ENCODE results near the gene DAB1. TPM values are rescaled to one million over a fixed set of nuclear protein-coding genes. Genes with fewer than 3 reads are reported as not detected.

The DAB1 gene
- polyA plus RNA-seq, 3 donors = not detected

DNA sequence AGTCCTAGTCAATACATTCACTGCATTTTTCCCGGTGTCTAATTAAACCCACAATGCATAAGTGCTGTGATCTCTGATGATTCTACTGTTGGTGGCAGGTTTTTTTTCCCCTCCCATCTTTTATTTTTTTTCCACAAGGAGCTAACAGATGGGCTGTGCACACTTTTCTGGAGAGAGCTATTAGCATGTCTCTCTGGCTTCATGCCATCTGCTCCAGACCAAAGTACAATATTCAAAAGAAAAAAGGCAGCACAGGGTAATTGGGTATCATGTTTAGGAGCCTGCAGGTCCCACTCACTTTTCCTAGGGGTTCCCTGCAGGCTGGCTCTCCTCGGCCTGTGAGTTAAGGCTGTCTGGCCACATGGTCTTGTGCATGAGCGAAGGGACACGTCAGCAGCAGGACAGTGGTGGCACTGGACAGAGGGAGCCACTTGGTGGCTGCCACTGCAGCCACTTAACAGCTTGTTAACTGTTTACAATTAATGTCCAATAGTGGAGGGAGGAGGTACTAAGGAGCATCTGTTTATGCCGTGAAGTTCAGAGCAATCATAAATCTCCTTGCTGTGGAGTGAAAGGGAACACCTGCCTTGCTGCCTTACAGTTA is 404.5 kb downstream of the DAB1 start:
- Mint-ChIP-seq H3K36me3 (no peaks in the 10 kb centered on the region), H3K27ac (no peak overlapping the region)

DNA sequence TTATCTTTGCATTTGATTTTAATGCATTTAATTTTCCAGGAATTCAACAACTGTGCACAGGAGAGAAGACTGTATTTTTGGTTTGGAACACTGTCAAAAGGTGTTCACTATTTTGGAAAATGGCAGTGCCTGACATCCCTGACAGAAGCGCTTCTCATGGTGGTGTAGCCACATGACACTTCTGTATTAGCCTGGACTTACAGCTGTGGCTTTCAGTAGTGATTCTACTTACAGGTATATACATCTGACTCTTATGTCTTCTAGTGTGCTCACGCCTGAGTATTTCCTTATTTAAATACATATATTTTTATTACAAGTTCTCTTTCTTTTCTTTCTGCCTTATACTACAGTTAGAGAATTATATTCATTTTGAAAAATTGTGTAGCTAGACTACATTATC is 405.7 kb downstream of the DAB1 start:
- H3K27me3 Mint-ChIP-seq (ENCODE audit: low read depth in 3 of 3) = peaks cover 0 to 2% (median 2%) of the 10 kb centered on the region in 3 donors
- H3K79me2 ChIP-seq (ENCODE audit: insufficient read depth, low read length) = no peaks in the 10 kb centered on the region
- H4K20me1 ChIP-seq (ENCODE audit: insufficient read depth, low read length) = no peaks in the 10 kb centered on the region
- no peaks in the 10 kb centered on the region for H3K4me1 Mint-ChIP-seq
- peaks cover 0 to 8% (median 2%) of the 10 kb centered on the region in 7 donors for H3K9me3 Mint-ChIP-seq
- WGBS (ENCODE audit: insufficient coverage) = 88% methylated on average over 1 of the region's 2 CpGs
- no peak overlapping the region for H3K9ac ChIP-seq (ENCODE audit: insufficient read depth, low read length, poor library complexity, severe bottlenecking)
- no peaks in the 10 kb centered on the region for H3K4me1 ChIP-seq (ENCODE audit: control insufficient read depth in 1 of 2, insufficient read depth in 2 of 2, low read length in 2 of 2)
- no peak overlapping the region for H3K27ac Mint-ChIP-seq
- H3K9me3 ChIP-seq (replicated peaks in 1 of 2; ENCODE audit: control insufficient read depth in 1 of 2, insufficient read depth in 1 of 2, low read length in 2 of 2) = no peaks in the 10 kb centered on the region
- H3K4me3 Mint-ChIP-seq = no peak overlapping the region
- no peaks in the 10 kb centered on the region for H3K27me3 ChIP-seq (ENCODE audit: control insufficient read depth in 2 of 2, insufficient read depth in 2 of 2, low read length in 2 of 2)
- TF ChIP-seq, protein P1, sequence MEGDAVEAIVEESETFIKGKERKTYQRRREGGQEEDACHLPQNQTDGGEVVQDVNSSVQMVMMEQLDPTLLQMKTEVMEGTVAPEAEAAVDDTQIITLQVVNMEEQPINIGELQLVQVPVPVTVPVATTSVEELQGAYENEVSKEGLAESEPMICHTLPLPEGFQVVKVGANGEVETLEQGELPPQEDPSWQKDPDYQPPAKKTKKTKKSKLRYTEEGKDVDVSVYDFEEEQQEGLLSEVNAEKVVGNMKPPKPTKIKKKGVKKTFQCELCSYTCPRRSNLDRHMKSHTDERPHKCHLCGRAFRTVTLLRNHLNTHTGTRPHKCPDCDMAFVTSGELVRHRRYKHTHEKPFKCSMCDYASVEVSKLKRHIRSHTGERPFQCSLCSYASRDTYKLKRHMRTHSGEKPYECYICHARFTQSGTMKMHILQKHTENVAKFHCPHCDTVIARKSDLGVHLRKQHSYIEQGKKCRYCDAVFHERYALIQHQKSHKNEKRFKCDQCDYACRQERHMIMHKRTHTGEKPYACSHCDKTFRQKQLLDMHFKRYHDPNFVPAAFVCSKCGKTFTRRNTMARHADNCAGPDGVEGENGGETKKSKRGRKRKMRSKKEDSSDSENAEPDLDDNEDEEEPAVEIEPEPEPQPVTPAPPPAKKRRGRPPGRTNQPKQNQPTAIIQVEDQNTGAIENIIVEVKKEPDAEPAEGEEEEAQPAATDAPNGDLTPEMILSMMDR (IDR thresholded peaks at IDR 0.05) = no peak
- no peaks in the 10 kb centered on the region for H3K36me3 ChIP-seq (replicated peaks in 1 of 2; ENCODE audit: control insufficient read depth in 1 of 2, insufficient read depth in 2 of 2, low read length in 2 of 2)
- no peak overlapping the region for H3K4me2 ChIP-seq (replicated peaks; ENCODE audit: extremely low read depth, low read length, poor library complexity, severe bottlenecking)
- DNase-seq = no peak
- intact Hi-C loops (cut with micrococcal nuclease) = no loop called here
- H3K27ac ChIP-seq (ENCODE audit: low read depth in 1 of 2, low read length in 2 of 2) = no peak overlapping the region
- H3K36me3 Mint-ChIP-seq = no peaks in the 10 kb centered on the region
- H3K4me3 ChIP-seq (replicated peaks in 1 of 3; ENCODE audit: low read depth in 2 of 3, low read length in 3 of 3) = no peak overlapping the region
- H2AFZ ChIP-seq (ENCODE audit: insufficient read depth, low read depth, low read length, poor library complexity, severe bottlenecking) = no peak overlapping the region

More for the DNA sequence above, 404.5 kb downstream of the DAB1 start:
- Histone ChIP-seq H3K4me3 (replicated peaks in 1 of 3; ENCODE audit: low read depth in 2 of 3, low read length in 3 of 3) (no peak overlapping the region), H2AFZ (ENCODE audit: insufficient read depth, low read depth, low read length, poor library complexity, severe bottlenecking) (no peak overlapping the region), H3K4me2 (replicated peaks; ENCODE audit: extremely low read depth, low read length, poor library complexity, severe bottlenecking) (no peak overlapping the region), H3K27ac (ENCODE audit: low read depth in 1 of 2, low read length in 2 of 2) (no peak overlapping the region), H3K27me3 (ENCODE audit: control insufficient read depth in 2 of 2, insufficient read depth in 2 of 2, low read length in 2 of 2) (no peaks in the 10 kb centered on the region), H3K4me1 (ENCODE audit: control insufficient read depth in 1 of 2, insufficient read depth in 2 of 2, low read length in 2 of 2) (no peaks in the 10 kb centered on the region), H4K20me1 (ENCODE audit: insufficient read depth, low read length) (no peaks in the 10 kb centered on the region), H3K9me3 (replicated peaks in 1 of 2; ENCODE audit: control insufficient read depth in 1 of 2, insufficient read depth in 1 of 2, low read length in 2 of 2) (no peaks in the 10 kb centered on the region), H3K36me3 (replicated peaks in 1 of 2; ENCODE audit: control insufficient read depth in 1 of 2, insufficient read depth in 2 of 2, low read length in 2 of 2) (no peaks in the 10 kb centered on the region), H3K9ac (ENCODE audit: insufficient read depth, low read length, poor library complexity, severe bottlenecking) (no peak overlapping the region), H3K79me2 (ENCODE audit: insufficient read depth, low read length) (no peaks in the 10 kb centered on the region)
- intact Hi-C loops (cut with micrococcal nuclease) = no loop called here
- H3K4me1 Mint-ChIP-seq = no peaks in the 10 kb centered on the region
- H3K27me3 Mint-ChIP-seq (ENCODE audit: low read depth in 3 of 3) = peaks cover 0 to 3% (median 2%) of the 10 kb centered on the region in 3 donors
- TF ChIP-seq, protein P1 (IDR thresholded peaks at IDR 0.05) = no peak
- no peak for DNase-seq
- H3K9me3 Mint-ChIP-seq = peaks cover 0 to 8% (median 2%) of the 10 kb centered on the region in 7 donors
- WGBS (ENCODE audit: insufficient coverage) = 94% methylated on average over 4 of the region's 5 CpGs
- H3K4me3 Mint-ChIP-seq = no peak overlapping the region

Data from CD14-positive monocyte (primary cell).